T-helper 2 cell treated with Interferon-gamma antibody and Interleukin-4, amounts not matched to agents 100 ng/mL and 5 ng/mL, for 36 hours (primary cell): Measurements from ENCODE around the gene HEPACAM. TPM values are rescaled to one million over a fixed set of nuclear protein-coding genes. Genes with fewer than 3 reads are reported as not detected.

Experiments
- intact Hi-C: fragments of 100-400 bp; cut with micrococcal nuclease; formaldehyde crosslinking; loops from one replicate; pipeline ENCODE4 v1.15.1; 2023
- total RNA-seq: library from RNA; stranded (reverse); gene quantifications from 2 replicates; pipeline ENCODE4 v1.2.3, GENCODE V29; 2022

The HEPACAM gene
- total RNA-seq, 1 donor from 2014 or later, result not detected

DNA sequence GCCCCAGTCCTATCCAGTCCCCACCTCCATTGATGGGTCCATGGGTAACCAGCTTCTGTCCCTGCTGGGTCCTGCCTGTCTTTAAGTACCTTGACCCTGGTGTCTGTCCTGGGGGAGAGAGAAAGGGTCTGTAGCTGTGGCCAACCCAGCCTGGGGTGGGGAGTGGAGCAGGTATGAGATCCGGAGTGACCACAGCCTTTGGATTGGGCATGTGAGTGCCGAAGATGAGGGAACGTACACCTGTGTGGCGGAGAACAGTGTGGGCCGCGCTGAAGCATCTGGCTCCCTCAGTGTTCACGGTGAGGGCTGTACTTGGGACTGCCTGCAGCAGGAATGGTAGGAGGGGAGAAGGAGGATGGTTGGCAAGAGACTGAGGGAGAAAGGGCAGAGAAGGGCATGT lies 65.4 kb downstream of the HEPACAM start:
- intact Hi-C loops, result loop anchor here (10.0 kb wide), 1 partner anchor 194 kb away; the partner anchor contains the start of gene SLC37A2

DNA sequence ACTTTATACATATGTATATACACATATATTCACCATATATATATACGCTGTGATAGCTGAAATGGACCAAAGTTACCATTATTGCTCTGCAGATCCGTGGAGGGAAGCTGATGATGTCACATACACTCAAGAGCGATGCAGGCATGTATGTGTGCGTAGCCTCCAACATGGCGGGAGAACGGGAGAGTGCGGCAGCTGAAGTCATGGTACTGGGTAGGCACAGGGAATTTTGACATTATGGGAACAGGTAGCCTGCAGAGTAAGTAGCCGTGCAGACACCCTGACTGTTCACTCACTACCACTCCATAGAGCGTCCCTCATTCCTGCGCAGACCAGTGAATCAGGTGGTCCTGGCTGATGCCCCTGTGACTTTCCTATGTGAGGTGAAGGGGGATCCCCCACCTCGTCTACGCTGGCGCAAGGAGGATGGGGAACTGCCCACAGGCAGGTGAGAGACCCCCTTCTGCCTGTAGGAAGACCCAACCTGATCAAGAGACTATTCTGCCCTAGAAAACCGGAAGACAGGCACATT lies 65.9 kb downstream of the HEPACAM start:
- intact Hi-C loops, result loop anchor here (5.0 to 10.0 kb wide), 2 partner anchors 195 to 297 kb away; partner anchors contain the start of gene SLC37A2

GRCh38 chr11:124869331-124869730 lies 66.5 kb downstream of the HEPACAM start:
- intact Hi-C loops, result loop anchor here (5.0 kb wide), 1 partner anchor 298 kb away; no protein-coding TSS in a partner anchor

Other genes starting within 250 kb of the HEPACAM start
- gene NRGN, start 196.1 kb downstream of the HEPACAM start, total RNA-seq, result 5.7 and 5.8 TPM in 2 replicates
- 0.18 TPM in 1 of 2 replicates, not detected in the other for gene VSIG2, start 183.8 kb downstream of the HEPACAM start, total RNA-seq
- 0.50 and 0.73 TPM in 2 replicates for gene ESAM, start 173.8 kb downstream of the HEPACAM start, total RNA-seq
- gene MSANTD2, start 135.6 kb downstream of the HEPACAM start, total RNA-seq, result 11.9 and 12.8 TPM in 2 replicates
- 6.8 and 8.2 TPM in 2 replicates for gene ROBO3, start 70.6 kb downstream of the HEPACAM start, total RNA-seq
- gene ROBO4, start 38.2 kb downstream of the HEPACAM start, total RNA-seq, result 0.11 and 0.20 TPM in 2 replicates
- not detected in 2 replicates for gene HEPN1, start 16.8 kb downstream of the HEPACAM start, total RNA-seq
- gene CCDC15, start 18.2 kb upstream of the HEPACAM start, total RNA-seq, result 9.3 and 9.5 TPM in 2 replicates
- gene SLC37A2, start 127.3 kb upstream of the HEPACAM start, total RNA-seq, result 0.66 and 1.4 TPM in 2 replicates
- gene TMEM218, start 175.6 kb upstream of the HEPACAM start, total RNA-seq, result 17.5 and 18.3 TPM in 2 replicates
- gene PKNOX2, start 228.7 kb upstream of the HEPACAM start, total RNA-seq, result not detected in 2 replicates